Heart left ventricle (tissue), 13 donors: Measurements from ENCODE around the gene NOX4.
"Not testable (repeated sequence)": the region's sequence is repeated elsewhere in the genome, so short reads cannot be mapped to it uniquely, and the experiment has no call there.

Experiments used
- CTCF ChIP-seq, 12 donors: fragments of 200-600 bp; sonication (generic) in 4 of 12; IDR thresholded peaks; one replicate each; pipeline versions ENCODE4 v1.5.0 to v1.8.0; 2018 to 2022; ENCODE audit warnings: antibody characterized with exemption in 12 of 12, mild to moderate bottlenecking in 5 of 12
- POLR2A ChIP-seq, 2 donors: fragments of 450-650 bp; IDR thresholded peaks; one replicate each; pipeline ENCODE4 v1.6.1; 2017; ENCODE audit warnings: antibody characterized with exemption in 2 of 2, mild to moderate bottlenecking in 2 of 2, moderate library complexity in 2 of 2
- donor health status: ischemic (EF 13 %, LVEDD 7.1; RV severe dilation, severe dysfunction).
- donor health status: DM: no; HTN: yes; CAD: no.
- donor health status: DM: no; HTN: no; CAD: no.
- donor health status: ischemic (EF 25% LVEDD 6.9; RV normal size, moderate dysfunction).
- donor health status: ischemic (EF 25% LVEDD 5.7; RV mildly dilated, moderate dysfunction).
- donor health status: ischemic (EF 35%, LVEDD 5.7; RV mildly dilated, moderate dysfunction).
- donor health status: nonischemic (EF 11% LVEDD 7.7; RV severe dilation, severe dysfunction).
- donor health status: DM: yes; HTN: yes; CAD: no.
- donor health status: PGD.
- donor health status: ischemic (EF 29% LVEDD 5.4; RV normal size, mild dysfunction).
- donor health status: nonischemic (EF 23%, LVEDD 6.1; RV moderate dilation, normal function).

- TF ChIP-seq CTCF, POLR2A (IDR thresholded peaks at IDR 0.05): not testable (repeated sequence)
Observed at GRCh38 chr11:89295023-89295422, 196.2 kb downstream of the NOX4 start.
